Panc1 (cell line): ENCODE results near the gene PDHB.

Experiments
- POLR2AphosphoS5 ChIP-seq: IDR thresholded peaks from 2 replicates; pipeline ENCODE4 v1.6.1; 2012; ENCODE audit warnings: mild to moderate bottlenecking, low read depth, low read length, moderate library complexity
- SIN3A ChIP-seq: IDR thresholded peaks from 2 replicates; pipeline ENCODE4 v1.6.1; 2012; ENCODE audit warnings: low read depth, mild to moderate bottlenecking, low read length, moderate library complexity, borderline replicate concordance; ENCODE audit not compliant: insufficient read depth
- TCF7L2 ChIP-seq: IDR thresholded peaks from 2 replicates; pipeline ENCODE4 v1.6.1; 2011; ENCODE audit warnings: mild to moderate bottlenecking, low read depth, low read length, inconsistent platforms

GRCh38 chr3:58418227-58418626, 15.4 kb downstream of the PDHB start:
- TF ChIP-seq POLR2AphosphoS5 = no peak
- no peak for TF ChIP-seq SIN3A
- TF ChIP-seq TCF7L2 = no peak
